HepG2 (cell line): Measurements from ENCODE around the gene SPINDOC. TPM values are rescaled to one million over a fixed set of nuclear protein-coding genes. Genes with fewer than 3 reads are reported as not detected.

Source experiments
- HOXD1 ChIP-seq: sonication (generic); formaldehyde crosslinking; IDR thresholded peaks from 2 replicates; pipeline ENCODE4 v1.5.0; 2020; ENCODE audit warnings: missing genetic modification reagents
- NFKB2 ChIP-seq: sonication (generic); formaldehyde crosslinking; IDR thresholded peaks from 2 replicates; pipeline ENCODE4 v1.4.0; 2020; ENCODE audit warnings: missing genetic modification reagents, borderline replicate concordance
- NRL ChIP-seq: sonication (generic); formaldehyde crosslinking; IDR thresholded peaks from 2 replicates; pipeline ENCODE4 v1.5.0; 2020; ENCODE audit warnings: missing genetic modification reagents, mild to moderate bottlenecking, moderate library complexity, borderline replicate concordance
- PCBP2 ChIP-seq: fragments of 200-400 bp; formaldehyde crosslinking; optimal IDR thresholded peaks from 2 replicates; pipeline ENCODE3; 2018; ENCODE audit warnings: low read length, low read depth; ENCODE audit not compliant: poor library complexity, severe bottlenecking
- PHB2 ChIP-seq: fragments of 450-650 bp; IDR thresholded peaks from 2 replicates; pipeline ENCODE4 v1.6.1; 2018; ENCODE audit not compliant: partially characterized antibody
- PHF8 ChIP-seq: sonication (generic); formaldehyde crosslinking; IDR thresholded peaks from 2 replicates; pipeline ENCODE4 v1.5.0; 2020; ENCODE audit warnings: missing genetic modification reagents
- POLR2AphosphoS2 ChIP-seq: IDR thresholded peaks from 2 replicates; pipeline ENCODE4 v1.6.1; 2011; ENCODE audit warnings: low read depth, low read length, improper control_type of control experiment
- RARA ChIP-seq: IDR thresholded peaks from 2 replicates; pipeline ENCODE4 v1.6.1; 2016; ENCODE audit warnings: missing genetic modification reagents, missing compliant biosample characterization
- RBM39 ChIP-seq: fragments of 200-400 bp; formaldehyde crosslinking; IDR thresholded peaks from one replicate; pipeline ENCODE4 v1.6.1; 2018; ENCODE audit warnings: antibody characterized with exemption, mild to moderate bottlenecking, low read depth, low read length; ENCODE audit not compliant: poor library complexity, severe bottlenecking
- TCF7L2 ChIP-seq: IDR thresholded peaks from 2 replicates; pipeline ENCODE4 v1.6.1; 2011; ENCODE audit warnings: mild to moderate bottlenecking, low read depth, low read length, moderate library complexity
- YEATS4 ChIP-seq: sonication (generic); formaldehyde crosslinking; IDR thresholded peaks from 2 replicates; pipeline ENCODE4 v1.4.0; 2020; ENCODE audit warnings: missing genetic modification reagents, borderline replicate concordance
- ZFP36 ChIP-seq: fragments of 150-350 bp; IDR thresholded peaks from 2 replicates; pipeline ENCODE4 v1.6.1; 2018; ENCODE audit warnings: borderline replicate concordance, low read length, low read depth; ENCODE audit not compliant: partially characterized antibody
- ZNF274 ChIP-seq: sonication (generic); formaldehyde crosslinking; IDR thresholded peaks from 2 replicates; pipeline ENCODE4 v1.5.1; 2020; ENCODE audit warnings: mild to moderate bottlenecking, missing genetic modification reagents
- ZNF687 ChIP-seq: sonication (generic); formaldehyde crosslinking; IDR thresholded peaks from 2 replicates; pipeline ENCODE4 v1.5.1; 2020; ENCODE audit warnings: mild to moderate bottlenecking, missing genetic modification reagents, moderate library complexity
- ZNF710 ChIP-seq: sonication (generic); formaldehyde crosslinking; IDR thresholded peaks from 2 replicates; pipeline ENCODE4 v1.5.0; 2020; ENCODE audit warnings: mild to moderate bottlenecking, missing genetic modification reagents, borderline replicate concordance
- polyA plus RNA-seq, 8 experiments: library from polyadenylated mRNA; depleted of rRNA in 3 of 8; stranded (reverse) in 7 of 8; unstranded in 1 of 8; fragments of >200 nt; fragmentation: Illumina TruSeq in 4 of 8; extraction: Trizol in 4 of 8; gene quantifications; 2 replicates each; pipeline versions ENCODE4 v1.2.1 to v1.2.3, GENCODE V29; 2011 to 2016; ENCODE audit warnings: low read depth in 4 of 8, missing spikeins in 1 of 8, mixed read lengths in 1 of 8; ENCODE audit not compliant: insufficient read depth in 1 of 8
- total RNA-seq, 5 experiments: library from RNA; depleted of rRNA; stranded (reverse); fragments of >200 nt; fragmentation: Illumina TruSeq; extraction: Trizol; gene quantifications; 2 replicates each; pipeline ENCODE4 v1.2.3, GENCODE V29; 2016; ENCODE audit warnings: low read depth in 1 of 5
- TF ChIP-seq, protein P1 (sequence below): sonication (generic); formaldehyde crosslinking; IDR thresholded peaks from 2 replicates; pipeline ENCODE4 v1.4.0; 2020; ENCODE audit warnings: missing genetic modification reagents
- TF ChIP-seq, protein P2 (sequence below): IDR thresholded peaks from 2 replicates; pipeline ENCODE4 v1.6.1; 2012; ENCODE audit warnings: low read length, improper control_type of control experiment

Gene SPINDOC
- total and polyA plus RNA-seq, 2 of the 13 experiments (the other 11 are each of a cell fraction or from before 2014, with no cell fraction given) = 21.4 to 29.9 TPM

GRCh38 chr11:63769042-63769713, 44.1 kb upstream of the SPINDOC start (continued):
- TF ChIP-seq ZNF687 (CRISPR knock-in tag) (peak; percentile 71), PCBP2 (no peak), ZNF710 (CRISPR knock-in tag) (no peak), PHB2 (no peak), PHF8 (CRISPR knock-in tag) (peak; percentile 23; the same call in 1 of the 2 replicates), RBM39 (peak; percentile 46), ZNF274 (CRISPR knock-in tag) (no peak), POLR2AphosphoS2 (no peak), YEATS4 (CRISPR knock-in tag) (0 out of 2 replicates have a peak, but pooled peaks have one; percentile 27), ZFP36 (no peak), TCF7L2 (no peak), RARA (CRISPR knock-in tag) (no peak), NFKB2 (CRISPR knock-in tag) (no peak), HOXD1 (CRISPR knock-in tag) (no peak), NRL (CRISPR knock-in tag) (0 out of 2 replicates have a peak, but pooled peaks have one; percentile 35)
- TF ChIP-seq, protein P1, sequence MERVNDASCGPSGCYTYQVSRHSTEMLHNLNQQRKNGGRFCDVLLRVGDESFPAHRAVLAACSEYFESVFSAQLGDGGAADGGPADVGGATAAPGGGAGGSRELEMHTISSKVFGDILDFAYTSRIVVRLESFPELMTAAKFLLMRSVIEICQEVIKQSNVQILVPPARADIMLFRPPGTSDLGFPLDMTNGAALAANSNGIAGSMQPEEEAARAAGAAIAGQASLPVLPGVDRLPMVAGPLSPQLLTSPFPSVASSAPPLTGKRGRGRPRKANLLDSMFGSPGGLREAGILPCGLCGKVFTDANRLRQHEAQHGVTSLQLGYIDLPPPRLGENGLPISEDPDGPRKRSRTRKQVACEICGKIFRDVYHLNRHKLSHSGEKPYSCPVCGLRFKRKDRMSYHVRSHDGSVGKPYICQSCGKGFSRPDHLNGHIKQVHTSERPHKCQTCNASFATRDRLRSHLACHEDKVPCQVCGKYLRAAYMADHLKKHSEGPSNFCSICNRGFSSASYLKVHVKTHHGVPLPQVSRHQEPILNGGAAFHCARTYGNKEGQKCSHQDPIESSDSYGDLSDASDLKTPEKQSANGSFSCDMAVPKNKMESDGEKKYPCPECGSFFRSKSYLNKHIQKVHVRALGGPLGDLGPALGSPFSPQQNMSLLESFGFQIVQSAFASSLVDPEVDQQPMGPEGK = peak; percentile 93
- TF ChIP-seq, protein P2, sequence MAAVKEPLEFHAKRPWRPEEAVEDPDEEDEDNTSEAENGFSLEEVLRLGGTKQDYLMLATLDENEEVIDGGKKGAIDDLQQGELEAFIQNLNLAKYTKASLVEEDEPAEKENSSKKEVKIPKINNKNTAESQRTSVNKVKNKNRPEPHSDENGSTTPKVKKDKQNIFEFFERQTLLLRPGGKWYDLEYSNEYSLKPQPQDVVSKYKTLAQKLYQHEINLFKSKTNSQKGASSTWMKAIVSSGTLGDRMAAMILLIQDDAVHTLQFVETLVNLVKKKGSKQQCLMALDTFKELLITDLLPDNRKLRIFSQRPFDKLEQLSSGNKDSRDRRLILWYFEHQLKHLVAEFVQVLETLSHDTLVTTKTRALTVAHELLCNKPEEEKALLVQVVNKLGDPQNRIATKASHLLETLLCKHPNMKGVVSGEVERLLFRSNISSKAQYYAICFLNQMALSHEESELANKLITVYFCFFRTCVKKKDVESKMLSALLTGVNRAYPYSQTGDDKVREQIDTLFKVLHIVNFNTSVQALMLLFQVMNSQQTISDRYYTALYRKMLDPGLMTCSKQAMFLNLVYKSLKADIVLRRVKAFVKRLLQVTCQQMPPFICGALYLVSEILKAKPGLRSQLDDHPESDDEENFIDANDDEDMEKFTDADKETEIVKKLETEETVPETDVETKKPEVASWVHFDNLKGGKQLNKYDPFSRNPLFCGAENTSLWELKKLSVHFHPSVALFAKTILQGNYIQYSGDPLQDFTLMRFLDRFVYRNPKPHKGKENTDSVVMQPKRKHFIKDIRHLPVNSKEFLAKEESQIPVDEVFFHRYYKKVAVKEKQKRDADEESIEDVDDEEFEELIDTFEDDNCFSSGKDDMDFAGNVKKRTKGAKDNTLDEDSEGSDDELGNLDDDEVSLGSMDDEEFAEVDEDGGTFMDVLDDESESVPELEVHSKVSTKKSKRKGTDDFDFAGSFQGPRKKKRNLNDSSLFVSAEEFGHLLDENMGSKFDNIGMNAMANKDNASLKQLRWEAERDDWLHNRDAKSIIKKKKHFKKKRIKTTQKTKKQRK = no peak
